ENCODE measurements around the gene PGS1.

PGS1 gene

GRCh38 chr17:78364436-78365281 is 13.8 kb upstream of the PGS1 start:
- no peak for DNase-seq

GRCh38 chr17:78365561-78366108 is 12.8 kb upstream of the PGS1 start:
- no peak for DNase-seq

- DNase-seq, result no peak
Observed at GRCh38 chr17:78366109-78366848, 12.2 kb upstream of the PGS1 start.

GRCh38 chr17:78367193-78367592 is 11.3 kb upstream of the PGS1 start:
- no peak for DNase-seq

GRCh38 chr17:78368348-78368747 is 10.1 kb upstream of the PGS1 start:
- DNase-seq, result no peak

GRCh38 chr17:78368854-78369495 is 9.5 kb upstream of the PGS1 start:
- no peak for DNase-seq

- DNase-seq, result no peak
Observed at GRCh38 chr17:78369791-78370381, 8.6 kb upstream of the PGS1 start.

GRCh38 chr17:78371056-78371455 is 7.4 kb upstream of the PGS1 start:
- DNase-seq, result no peak

GRCh38 chr17:78372841-78373240 is 5.6 kb upstream of the PGS1 start:
- no peak for DNase-seq

GRCh38 chr17:78374189-78374588 is 4.3 kb upstream of the PGS1 start:
- no peak for DNase-seq

- no peak for DNase-seq
Observed at GRCh38 chr17:78374631-78375274, 3.7 kb upstream of the PGS1 start.

- DNase-seq, result no peak
Observed at GRCh38 chr17:78375401-78376151, 2.9 kb upstream of the PGS1 start.

- no peak for DNase-seq
Observed at GRCh38 chr17:78376161-78376560, 2.3 kb upstream of the PGS1 start.

- no peak for DNase-seq
Observed at GRCh38 chr17:78377858-78378224, 608 bp upstream of the PGS1 start.

- no peak for DNase-seq
Observed at GRCh38 chr17:78379131-78379491, 662 bp downstream of the PGS1 start.

GRCh38 chr17:78380370-78380769 is 1.9 kb downstream of the PGS1 start:
- no peak for DNase-seq

- DNase-seq, result no peak
Observed at GRCh38 chr17:78381601-78382232, 3.3 kb downstream of the PGS1 start.

GRCh38 chr17:78383725-78384471 is 5.4 kb downstream of the PGS1 start:
- DNase-seq, result no peak

GRCh38 chr17:78384479-78385175 is 6.2 kb downstream of the PGS1 start:
- no peak for DNase-seq
